IPS-18c (cell line): Measurements from ENCODE around the gene HOXA10.

Experiments
- H3K4me3 ChIP-seq: 2 replicates; pipeline ENCODE4 v1.7.0; 2013; ENCODE audit warnings: low read depth, mild to moderate bottlenecking, low read length, moderate library complexity; ENCODE audit not compliant: insufficient read depth
- H3K9me3 ChIP-seq: one replicate; pipeline ENCODE4 v1.6.1; 2013; ENCODE audit warnings: mild to moderate bottlenecking, low read length, moderate library complexity; ENCODE audit not compliant: control insufficient read depth, insufficient read depth

The HOXA10 gene

GRCh38 chr7:27175626-27176523, 1.8 kb upstream of the HOXA10 start:
- peaks cover 6% of the 10 kb centered on the region for H3K9me3 ChIP-seq
- no peak overlapping the region for H3K4me3 ChIP-seq

- Histone ChIP-seq H3K4me3 (no peak overlapping the region), H3K9me3 (peaks cover 6% of the 10 kb centered on the region)
Measured at GRCh38 chr7:27174874-27175625, 930 bp upstream of the HOXA10 start.

- Histone ChIP-seq H3K4me3 (no peak overlapping the region), H3K9me3 (peaks cover 6% of the 10 kb centered on the region)
Measured at GRCh38 chr7:27173511-27173955, 587 bp downstream of the HOXA10 start.

DNA sequence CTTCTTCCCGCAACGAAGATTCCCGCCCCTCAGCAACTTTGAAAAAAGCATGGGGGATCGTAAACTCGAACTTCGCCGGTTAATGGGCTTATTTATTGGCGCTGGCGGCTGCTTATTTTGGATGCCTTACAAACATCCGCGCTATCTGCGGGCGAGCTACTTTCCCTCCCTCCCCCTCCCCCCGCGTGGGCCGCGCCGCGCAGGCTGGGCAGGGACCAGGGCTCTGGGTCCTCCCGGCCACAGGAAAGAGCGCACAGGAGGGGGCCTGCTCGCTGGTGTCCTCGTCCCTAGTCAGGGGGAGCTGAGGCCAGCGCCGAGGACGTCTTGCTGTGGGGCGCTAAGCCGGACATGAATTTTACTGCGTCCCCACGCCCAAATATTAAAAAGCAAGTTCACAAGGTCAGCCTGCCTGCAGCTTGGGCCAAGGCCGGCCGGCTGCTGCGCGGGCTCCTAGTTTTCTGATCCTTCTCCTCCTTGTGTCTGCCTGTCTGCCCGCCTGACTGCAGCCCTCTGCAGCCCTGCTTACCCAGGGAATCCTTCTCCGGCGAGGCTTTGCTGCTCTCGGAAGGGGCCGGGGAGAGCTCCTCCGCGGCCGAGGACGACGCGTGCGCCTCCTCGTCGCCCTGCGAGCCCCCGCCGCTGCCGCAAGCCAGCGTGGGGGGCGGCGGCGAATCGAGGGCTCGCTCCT, 1.2 kb downstream of the HOXA10 start:
- Histone ChIP-seq H3K9me3 (peaks cover 6% of the 10 kb centered on the region), H3K4me3 (no peak overlapping the region)

DNA sequence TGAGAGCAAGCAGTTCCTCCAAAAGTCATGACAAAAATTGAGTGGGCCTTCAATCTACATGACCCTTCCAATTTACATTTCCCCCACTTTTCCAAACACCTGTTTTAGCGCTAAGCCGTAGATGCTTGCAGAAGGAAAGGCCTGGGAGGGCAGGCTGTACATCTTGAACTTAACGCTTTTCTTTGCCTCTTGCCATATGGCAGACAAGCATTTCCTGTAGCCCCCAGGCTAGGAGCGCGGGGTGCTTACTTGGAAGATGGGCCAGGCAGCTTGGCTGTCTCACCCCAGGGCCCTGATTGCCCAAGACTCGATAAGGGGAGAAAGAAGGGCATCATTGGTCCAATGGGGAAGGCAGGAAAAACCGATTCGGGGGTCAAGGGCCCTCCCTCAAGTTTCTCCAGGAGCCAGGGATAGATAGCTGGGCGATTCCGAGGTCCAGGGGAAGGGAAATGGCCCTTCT, 1.8 kb downstream of the HOXA10 start:
- H3K4me3 ChIP-seq, result no peak overlapping the region
- peaks cover 6% of the 10 kb centered on the region for H3K9me3 ChIP-seq

DNA sequence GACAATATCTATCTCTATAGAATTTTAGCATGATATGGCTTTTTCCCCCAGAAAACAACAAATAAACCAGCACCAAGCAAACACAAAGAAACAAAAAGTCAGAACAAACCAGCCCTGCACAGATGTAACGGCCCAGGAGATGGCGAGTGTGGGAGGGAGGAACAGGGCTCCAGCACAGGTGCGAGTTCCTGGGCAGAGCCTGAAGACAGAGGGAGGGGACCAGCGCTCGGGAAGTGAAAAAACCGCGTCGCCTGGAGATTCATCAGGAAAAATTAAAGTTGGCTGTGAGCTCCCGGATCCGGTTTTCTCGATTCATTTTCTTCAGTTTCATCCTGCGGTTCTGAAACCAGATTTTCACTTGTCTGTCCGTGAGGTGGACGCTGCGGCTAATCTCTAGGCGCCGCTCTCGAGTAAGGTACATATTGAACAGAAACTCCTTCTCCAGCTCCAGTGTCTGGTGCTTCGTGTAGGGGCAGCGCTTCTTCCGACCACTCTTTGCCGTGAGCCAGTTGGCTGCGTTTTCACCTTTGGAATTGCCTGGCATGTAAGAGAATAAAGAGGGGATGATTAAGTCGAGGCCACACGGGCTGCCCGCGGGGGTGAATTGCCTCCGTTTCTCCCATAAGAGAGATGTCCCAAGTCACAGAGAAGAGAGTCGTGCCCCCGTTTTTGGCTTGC, 2.3 kb downstream of the HOXA10 start:
- Histone ChIP-seq H3K9me3 (peaks cover 6% of the 10 kb centered on the region), H3K4me3 (no peak overlapping the region)

GRCh38 chr7:27171325-27171636, 2.8 kb downstream of the HOXA10 start:
- Histone ChIP-seq H3K9me3 (peaks cover 6% of the 10 kb centered on the region), H3K4me3 (no peak overlapping the region)

DNA sequence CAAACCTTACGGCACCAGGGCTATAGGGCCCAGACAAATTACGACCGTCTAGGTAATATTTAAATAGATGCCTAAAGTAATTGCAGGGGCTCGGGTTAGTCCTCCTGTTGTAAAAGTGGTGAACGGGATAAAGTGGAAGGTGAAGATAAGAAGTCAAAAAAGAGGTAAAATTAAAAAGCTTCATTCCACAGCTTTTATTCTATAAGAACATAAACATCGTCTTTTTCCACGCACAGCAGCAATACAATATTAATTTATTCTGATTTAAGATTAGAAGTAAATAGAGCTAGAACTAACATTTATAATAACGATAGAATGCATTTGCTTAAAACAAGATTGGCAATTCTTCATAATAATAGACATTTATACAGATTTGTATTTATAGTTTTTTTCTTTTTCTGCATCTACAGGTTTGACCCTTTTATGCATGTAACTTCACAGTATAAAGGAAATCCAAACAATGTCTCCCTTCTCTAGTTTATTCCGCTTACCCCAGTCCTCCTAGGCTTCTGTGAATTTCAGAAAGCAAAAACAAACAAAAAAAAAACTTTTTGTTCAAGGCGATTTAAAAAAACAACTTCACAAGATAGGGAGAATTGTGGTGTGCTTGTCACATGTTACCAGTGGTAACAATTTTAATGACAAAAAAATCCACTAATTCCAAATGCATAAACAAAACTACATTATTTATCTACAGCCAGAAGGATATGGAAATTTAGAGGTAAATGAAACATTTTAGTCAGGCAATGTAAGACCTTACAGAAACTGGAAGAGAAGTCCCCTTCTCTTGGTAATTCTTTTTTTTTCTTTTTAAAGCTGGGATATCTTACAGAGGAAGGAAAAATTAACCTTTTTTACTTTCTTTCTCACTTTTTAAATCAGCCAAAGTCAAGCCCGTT, 3.4 kb downstream of the HOXA10 start:
- peaks cover 4% of the 10 kb centered on the region for H3K9me3 ChIP-seq
- no peak overlapping the region for H3K4me3 ChIP-seq

- H3K4me3 ChIP-seq, result no peak overlapping the region
- H3K9me3 ChIP-seq, result peaks cover 9% of the 10 kb centered on the region
Measured at GRCh38 chr7:27169658-27170425, 4.3 kb downstream of the HOXA10 start.

DNA sequence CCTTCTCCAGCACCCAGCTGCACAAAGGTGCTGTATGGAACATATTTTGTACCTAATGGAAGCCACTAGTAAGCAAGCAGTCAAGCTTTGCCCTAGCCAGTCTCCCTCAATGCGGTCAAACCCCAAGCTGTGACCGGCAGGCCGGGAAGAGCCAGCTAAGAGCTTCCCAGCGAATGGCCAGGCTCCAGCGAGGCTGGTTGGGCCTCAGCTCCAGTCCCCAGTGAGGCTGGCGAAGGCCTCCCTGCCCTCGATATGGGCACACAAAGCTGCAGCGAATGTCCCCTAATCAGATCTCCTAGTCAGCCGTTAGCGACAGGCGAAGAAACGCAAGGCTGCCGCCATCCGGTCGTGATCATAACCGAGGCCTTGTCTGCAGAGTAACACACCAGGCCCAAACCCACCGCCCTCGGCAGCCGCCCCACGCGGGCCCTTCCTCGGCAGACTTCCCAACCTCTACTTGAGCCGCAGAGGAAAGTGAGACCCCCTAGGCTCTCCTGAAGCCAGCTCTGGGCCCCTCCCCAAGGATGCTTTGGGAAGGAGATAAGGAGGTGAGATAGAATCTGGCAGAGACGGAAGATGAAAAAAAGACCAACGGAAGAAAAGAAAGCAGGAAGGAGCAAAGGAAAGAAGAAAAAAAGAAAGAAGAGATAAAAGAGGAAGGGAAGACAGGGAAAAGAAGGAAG, 5.7 kb downstream of the HOXA10 start:
- no peak overlapping the region for H3K4me3 ChIP-seq

GRCh38 chr7:27167916-27168264, 6.2 kb downstream of the HOXA10 start:
- no peak overlapping the region for H3K4me3 ChIP-seq

More for the DNA sequence above, 5.7 kb downstream of the HOXA10 start:
- peaks cover 9% of the 10 kb centered on the region for H3K9me3 ChIP-seq

DNA sequence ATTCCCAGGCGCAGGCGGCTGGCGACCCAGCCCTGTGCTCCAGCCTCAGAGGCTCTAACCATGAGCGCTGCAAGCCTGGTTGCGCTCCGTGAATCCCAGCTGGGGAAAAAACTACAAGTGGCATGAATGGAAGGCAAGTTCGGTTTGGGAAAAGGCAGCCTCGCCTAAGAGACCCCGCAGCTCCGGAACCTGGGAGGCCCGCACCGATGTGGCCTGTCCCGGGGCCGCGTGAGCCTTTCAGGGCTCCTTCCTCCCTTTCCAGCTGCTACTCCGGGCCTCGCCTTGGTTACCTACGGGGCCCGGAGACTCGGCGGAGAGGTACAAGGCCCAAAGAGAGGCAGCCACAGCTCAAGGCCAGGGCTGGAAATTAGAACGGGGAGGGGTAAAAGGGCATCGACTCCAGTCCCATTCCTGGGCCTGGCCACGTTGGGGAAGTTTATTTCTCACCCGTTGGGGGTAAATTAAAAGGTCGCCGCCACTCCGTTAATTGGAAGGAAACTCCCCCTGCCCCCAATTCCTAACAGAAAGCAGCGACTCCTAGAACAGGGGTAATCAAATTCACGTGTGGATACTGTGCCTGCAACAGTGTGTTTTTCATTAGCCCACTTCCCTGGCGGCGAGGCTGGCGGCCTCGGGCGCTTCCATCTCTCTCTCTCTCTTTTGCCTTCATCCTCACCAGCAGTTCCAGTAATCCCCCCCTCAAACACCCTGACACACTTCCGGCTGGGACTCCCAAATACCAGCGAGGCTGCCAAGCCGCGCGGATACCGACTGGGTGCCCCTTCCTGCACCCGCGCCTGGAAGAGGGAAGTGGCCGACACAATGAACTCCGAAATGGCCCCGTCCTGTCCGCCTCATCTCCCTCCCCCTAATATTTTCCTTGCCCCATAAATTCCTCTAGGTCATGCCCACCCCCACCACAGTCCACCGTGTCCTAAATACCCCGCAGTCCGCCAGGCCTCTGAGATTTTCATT, 7.3 kb downstream of the HOXA10 start:
- H3K9me3 ChIP-seq, result peaks cover 7% of the 10 kb centered on the region
- no peak overlapping the region for H3K4me3 ChIP-seq

More at GRCh38 chr7:27167916-27168264, 6.2 kb downstream of the HOXA10 start:
- peaks cover 7% of the 10 kb centered on the region for H3K9me3 ChIP-seq

DNA sequence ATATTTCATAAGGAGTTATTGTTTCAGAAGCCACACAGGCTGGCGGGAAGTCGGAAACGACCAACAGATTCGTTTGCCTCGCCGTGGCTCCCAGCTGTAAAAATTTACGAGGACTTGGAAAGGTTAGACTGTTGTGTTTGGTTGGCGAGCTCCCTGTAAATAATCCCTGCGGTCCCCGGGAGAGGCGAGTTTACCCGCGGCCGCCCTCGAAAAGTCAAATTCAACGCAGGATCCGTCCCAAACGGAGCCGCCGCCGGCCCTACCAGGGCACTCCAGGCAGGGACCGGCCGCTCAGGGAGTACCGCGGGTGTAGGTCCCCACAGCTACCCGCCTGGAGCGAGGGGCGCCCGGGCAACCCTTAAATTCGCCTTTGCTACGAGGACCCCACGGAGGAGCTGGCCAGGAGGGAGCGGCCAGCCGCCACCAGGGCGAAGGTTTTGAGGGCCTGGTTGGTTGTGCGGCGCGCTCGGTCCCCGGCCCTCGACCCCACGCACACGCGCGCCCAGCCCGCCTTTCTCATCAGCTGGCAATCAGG, 8.1 kb downstream of the HOXA10 start:
- no peak overlapping the region for H3K4me3 ChIP-seq

More for the DNA sequence above, 8.1 kb downstream of the HOXA10 start:
- H3K9me3 ChIP-seq, result peaks cover 7% of the 10 kb centered on the region
